NCI-H1930 (cell line): ENCODE data around the gene ZNF831.

ENCODE experiments used
- DNase-seq, 2 experiments: peaks; one replicate each; lab custom pipeline; 2025; lab: John Stamatoyannopoulos, UW

Gene ZNF831

GRCh38 chr20:59141818-59142581 lies 21.6 kb upstream of the ZNF831 start:
- DNase-seq: no peak

GRCh38 chr20:59143326-59143725 lies 20.3 kb upstream of the ZNF831 start:
- no peak for DNase-seq

GRCh38 chr20:59144179-59144830 lies 19.3 kb upstream of the ZNF831 start:
- no peak for DNase-seq

GRCh38 chr20:59144831-59145196 lies 18.8 kb upstream of the ZNF831 start:
- no peak for DNase-seq

GRCh38 chr20:59145247-59145923 lies 18.2 kb upstream of the ZNF831 start:
- no peak for DNase-seq

GRCh38 chr20:59145924-59146779 lies 17.5 kb upstream of the ZNF831 start:
- DNase-seq: no peak

- no peak for DNase-seq
These were observed 16.6 kb upstream of the ZNF831 start for GRCh38 chr20:59146780-59147565.

- no peak for DNase-seq
These were observed 16.0 kb upstream of the ZNF831 start for GRCh38 chr20:59147586-59147985.

- no peak for DNase-seq
These were observed 14.7 kb upstream of the ZNF831 start for GRCh38 chr20:59148701-59149493.

- DNase-seq: no peak
These were observed 13.7 kb upstream of the ZNF831 start for GRCh38 chr20:59149678-59150504.

GRCh38 chr20:59150821-59151251 lies 12.8 kb upstream of the ZNF831 start:
- no peak for DNase-seq

- DNase-seq: no peak
These were observed 12.2 kb upstream of the ZNF831 start for GRCh38 chr20:59151391-59151790.

- DNase-seq: no peak
These were observed 11.8 kb upstream of the ZNF831 start for GRCh38 chr20:59151820-59152219.

GRCh38 chr20:59152559-59153354 lies 10.9 kb upstream of the ZNF831 start:
- no peak for DNase-seq

GRCh38 chr20:59153355-59153681 lies 10.3 kb upstream of the ZNF831 start:
- DNase-seq: no peak

- no peak for DNase-seq
These were observed 9.8 kb upstream of the ZNF831 start for GRCh38 chr20:59153832-59154231.

GRCh38 chr20:59154317-59155013 lies 9.2 kb upstream of the ZNF831 start:
- DNase-seq: no peak

- no peak for DNase-seq
These were observed 6.6 kb upstream of the ZNF831 start for GRCh38 chr20:59157064-59157463.
